Right lobe of liver (tissue), 4 donors: Measurements from ENCODE around the gene LIFR.

Experiments used
- POLR2A ChIP-seq: fragments of 450-650 bp; IDR thresholded peaks from one replicate; pipeline ENCODE4 v1.6.1; 2017; ENCODE audit warnings: antibody characterized with exemption, mild to moderate bottlenecking
- TF ChIP-seq, protein P1 (sequence below), 4 donors: fragments of 200-600 bp in 3 of 4; fragments of 450-650 bp in 1 of 4; IDR thresholded peaks; one replicate each; pipeline versions ENCODE4 v1.5.1 to v1.8.0; 2016 to 2022; ENCODE audit warnings: antibody characterized with exemption in 4 of 4, mild to moderate bottlenecking in 2 of 4
- donor health status: DM: no; HTN: no; CAD: no.
- donor health status: DM: no; HTN: no; CAD: no.
- donor health status: DM: no; HTN: yes; CAD: no.

DNA sequence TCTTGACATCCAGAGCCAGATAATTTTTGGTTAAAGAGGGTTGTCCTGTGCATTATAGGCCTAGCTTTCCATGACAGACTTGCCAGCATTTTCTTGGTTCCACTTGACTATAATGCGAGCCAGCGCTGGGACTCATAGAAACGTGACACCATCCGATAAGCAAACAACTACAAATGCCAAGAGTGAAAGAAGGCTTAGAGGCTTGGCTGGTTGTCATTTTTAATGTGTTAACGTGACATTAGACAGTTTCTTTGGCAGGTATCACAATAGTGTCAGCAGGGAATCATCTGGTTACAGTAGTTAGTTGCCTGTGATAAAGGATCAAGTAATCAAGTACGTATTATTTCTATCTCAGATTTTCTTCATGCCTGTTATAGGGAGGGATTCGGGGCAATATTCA, 20.0 kb upstream of the LIFR start:
- TF ChIP-seq, protein P1, sequence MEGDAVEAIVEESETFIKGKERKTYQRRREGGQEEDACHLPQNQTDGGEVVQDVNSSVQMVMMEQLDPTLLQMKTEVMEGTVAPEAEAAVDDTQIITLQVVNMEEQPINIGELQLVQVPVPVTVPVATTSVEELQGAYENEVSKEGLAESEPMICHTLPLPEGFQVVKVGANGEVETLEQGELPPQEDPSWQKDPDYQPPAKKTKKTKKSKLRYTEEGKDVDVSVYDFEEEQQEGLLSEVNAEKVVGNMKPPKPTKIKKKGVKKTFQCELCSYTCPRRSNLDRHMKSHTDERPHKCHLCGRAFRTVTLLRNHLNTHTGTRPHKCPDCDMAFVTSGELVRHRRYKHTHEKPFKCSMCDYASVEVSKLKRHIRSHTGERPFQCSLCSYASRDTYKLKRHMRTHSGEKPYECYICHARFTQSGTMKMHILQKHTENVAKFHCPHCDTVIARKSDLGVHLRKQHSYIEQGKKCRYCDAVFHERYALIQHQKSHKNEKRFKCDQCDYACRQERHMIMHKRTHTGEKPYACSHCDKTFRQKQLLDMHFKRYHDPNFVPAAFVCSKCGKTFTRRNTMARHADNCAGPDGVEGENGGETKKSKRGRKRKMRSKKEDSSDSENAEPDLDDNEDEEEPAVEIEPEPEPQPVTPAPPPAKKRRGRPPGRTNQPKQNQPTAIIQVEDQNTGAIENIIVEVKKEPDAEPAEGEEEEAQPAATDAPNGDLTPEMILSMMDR (IDR thresholded peaks at IDR 0.05): no peak
- no peak for TF ChIP-seq POLR2A
